GM12875 (cell line): ENCODE measurements around the gene WDR13.
A peak's percentile ranks its signal among the peaks of the same experiment; 100 is the strongest.

Source experiments
- H3K4me3 ChIP-seq: one replicate; pipeline ENCODE4 v1.5.1; 2011; ENCODE audit warnings: low read depth, low read length, control low read depth
- TF ChIP-seq, protein P1 (sequence below): IDR thresholded peaks from 2 replicates; pipeline ENCODE4 v1.5.1; 2011; ENCODE audit warnings: low read depth, mild to moderate bottlenecking, control low read depth, inconsistent platforms, low read length, moderate library complexity, borderline replicate concordance; ENCODE audit not compliant: insufficient read depth

WDR13 gene

DNA sequence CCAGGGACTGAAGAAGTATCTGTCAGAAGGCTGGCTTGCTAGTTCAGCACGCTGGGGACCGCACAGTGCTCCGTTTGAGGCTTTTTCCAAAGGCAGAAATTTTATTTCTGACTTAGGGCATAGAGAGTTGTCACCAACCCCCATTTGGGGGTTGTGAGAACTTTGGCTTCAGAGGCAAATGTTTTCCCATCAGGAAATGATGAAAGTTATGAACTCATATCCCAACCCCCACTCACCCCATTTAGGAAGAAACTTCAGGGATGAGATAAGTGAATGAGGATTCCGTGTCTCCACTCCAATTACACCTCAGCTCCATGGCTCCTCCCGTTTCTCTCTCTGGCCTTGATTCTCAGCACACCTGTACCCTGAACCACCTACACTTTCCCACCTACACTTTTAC is 4.3 kb upstream of the WDR13 start:
- TF ChIP-seq, protein P1, sequence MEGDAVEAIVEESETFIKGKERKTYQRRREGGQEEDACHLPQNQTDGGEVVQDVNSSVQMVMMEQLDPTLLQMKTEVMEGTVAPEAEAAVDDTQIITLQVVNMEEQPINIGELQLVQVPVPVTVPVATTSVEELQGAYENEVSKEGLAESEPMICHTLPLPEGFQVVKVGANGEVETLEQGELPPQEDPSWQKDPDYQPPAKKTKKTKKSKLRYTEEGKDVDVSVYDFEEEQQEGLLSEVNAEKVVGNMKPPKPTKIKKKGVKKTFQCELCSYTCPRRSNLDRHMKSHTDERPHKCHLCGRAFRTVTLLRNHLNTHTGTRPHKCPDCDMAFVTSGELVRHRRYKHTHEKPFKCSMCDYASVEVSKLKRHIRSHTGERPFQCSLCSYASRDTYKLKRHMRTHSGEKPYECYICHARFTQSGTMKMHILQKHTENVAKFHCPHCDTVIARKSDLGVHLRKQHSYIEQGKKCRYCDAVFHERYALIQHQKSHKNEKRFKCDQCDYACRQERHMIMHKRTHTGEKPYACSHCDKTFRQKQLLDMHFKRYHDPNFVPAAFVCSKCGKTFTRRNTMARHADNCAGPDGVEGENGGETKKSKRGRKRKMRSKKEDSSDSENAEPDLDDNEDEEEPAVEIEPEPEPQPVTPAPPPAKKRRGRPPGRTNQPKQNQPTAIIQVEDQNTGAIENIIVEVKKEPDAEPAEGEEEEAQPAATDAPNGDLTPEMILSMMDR = no peak
- H3K4me3 ChIP-seq = no peak overlapping the region

DNA sequence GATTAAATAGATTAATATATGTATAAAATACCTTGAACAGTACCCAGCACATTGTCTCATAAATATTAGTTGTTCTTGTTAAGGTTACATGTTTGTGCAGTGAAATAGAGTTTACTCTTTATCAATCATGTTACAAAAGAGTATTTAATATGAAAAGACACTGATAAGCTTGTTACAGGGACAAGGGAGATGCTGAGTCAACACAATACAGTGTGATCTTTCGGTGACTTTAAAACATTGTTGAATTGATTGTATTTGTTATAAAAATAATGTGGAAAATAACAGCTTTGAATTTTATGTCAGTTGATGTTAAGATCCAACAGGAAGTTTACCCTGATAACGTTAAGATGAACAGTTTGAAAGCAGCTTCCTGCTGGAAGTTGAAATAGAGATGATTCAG is 1.4 kb upstream of the WDR13 start:
- H3K4me3 ChIP-seq = no peak overlapping the region
- TF ChIP-seq, protein P1 = no peak

DNA sequence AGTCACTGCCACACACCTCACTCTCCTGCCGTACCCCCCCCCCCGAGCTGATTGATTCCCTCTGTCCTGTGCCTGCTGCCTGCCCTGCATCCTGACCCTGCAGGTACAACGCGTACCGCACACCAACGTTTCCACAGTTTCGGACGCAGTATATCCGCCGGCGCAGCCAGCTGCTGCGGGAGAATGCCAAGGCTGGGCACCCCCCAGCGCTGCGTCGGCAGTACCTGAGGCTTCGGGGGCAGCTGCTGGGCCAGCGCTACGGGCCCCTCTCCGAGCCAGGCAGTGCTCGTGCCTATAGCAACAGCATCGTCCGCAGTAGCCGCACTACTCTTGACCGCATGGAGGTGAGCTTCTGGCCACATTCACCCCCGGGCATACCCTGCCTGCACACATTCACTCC is 1.3 kb downstream of the WDR13 start:
- TF ChIP-seq, protein P1 = no peak
- peak overlapping the region; percentile 88 for H3K4me3 ChIP-seq

DNA sequence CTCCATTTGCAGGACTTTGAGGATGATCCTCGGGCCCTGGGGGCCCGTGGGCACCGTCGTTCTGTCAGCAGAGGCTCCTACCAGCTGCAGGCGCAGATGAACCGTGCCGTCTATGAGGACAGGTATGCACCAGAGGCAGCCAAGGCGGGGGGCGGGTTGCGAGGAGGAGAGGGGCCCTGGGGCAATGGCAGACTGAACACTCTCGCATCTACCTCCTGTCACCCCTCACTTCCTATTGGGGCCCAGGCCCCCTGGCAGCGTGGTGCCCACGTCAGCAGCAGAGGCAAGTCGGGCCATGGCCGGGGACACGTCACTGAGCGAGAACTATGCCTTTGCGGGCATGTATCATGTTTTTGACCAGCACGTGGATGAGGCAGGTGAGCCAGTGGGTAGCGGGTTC is 2.0 kb downstream of the WDR13 start:
- no peak overlapping the region for H3K4me3 ChIP-seq
- TF ChIP-seq, protein P1 = no peak

DNA sequence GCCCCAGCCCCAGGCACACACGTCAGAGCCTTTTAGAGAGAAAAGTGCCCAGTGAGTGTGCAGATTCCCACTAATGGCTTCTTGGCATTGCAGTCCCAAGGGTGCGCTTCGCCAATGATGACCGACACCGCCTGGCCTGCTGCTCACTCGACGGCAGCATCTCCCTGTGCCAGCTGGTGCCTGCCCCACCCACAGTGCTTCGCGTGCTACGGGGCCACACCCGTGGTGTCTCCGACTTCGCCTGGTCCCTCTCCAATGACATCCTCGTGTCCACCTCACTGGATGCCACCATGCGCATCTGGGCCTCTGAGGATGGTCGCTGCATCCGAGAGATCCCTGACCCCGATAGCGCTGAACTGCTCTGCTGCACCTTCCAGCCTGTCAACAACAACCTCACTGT is 2.9 kb downstream of the WDR13 start:
- H3K4me3 ChIP-seq = no peak overlapping the region
- TF ChIP-seq, protein P1 = no peak

DNA sequence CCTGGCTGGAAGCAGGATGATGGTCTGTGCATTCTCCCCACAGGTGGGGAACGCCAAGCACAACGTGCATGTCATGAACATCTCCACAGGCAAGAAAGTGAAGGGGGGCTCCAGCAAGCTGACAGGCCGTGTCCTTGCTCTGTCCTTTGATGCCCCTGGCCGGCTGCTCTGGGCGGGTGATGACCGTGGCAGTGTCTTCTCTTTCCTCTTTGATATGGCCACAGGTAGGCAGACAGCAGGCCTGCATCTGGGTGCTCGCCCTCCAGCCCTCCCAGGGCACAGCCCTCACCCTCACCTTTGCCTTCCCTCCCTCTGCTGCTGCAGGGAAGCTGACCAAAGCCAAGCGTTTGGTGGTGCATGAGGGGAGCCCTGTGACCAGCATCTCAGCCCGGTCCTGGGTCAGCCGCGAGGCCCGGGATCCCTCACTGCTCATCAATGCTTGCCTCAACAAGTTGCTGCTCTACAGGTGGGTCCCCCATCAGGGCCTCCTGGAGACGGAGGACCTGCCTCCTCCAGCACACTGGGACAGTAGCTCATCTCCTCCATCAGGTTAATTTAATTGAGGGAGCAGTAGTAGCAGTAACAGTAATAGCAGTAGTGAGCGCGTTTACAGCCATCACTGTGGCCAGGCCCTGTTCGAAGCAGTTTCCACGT is 4.6 kb downstream of the WDR13 start:
- no peak overlapping the region for H3K4me3 ChIP-seq
- TF ChIP-seq, protein P1 = no peak

DNA sequence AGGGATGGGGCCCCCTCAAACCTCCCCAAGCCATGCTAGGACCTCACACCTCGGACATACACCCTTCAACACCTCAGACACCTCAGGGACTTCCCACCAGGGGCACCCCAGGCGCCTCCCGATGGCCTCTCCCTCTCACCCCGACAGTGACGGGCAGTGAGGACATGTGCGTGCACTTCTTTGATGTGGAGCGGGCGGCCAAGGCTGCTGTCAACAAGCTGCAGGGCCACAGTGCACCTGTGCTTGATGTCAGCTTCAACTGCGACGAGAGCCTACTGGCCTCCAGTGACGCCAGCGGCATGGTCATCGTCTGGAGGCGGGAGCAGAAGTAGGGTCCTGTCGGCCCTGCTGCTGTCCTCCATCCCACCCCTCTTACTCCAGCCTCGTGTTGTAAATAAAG is 7.4 kb downstream of the WDR13 start:
- H3K4me3 ChIP-seq = no peak overlapping the region
- TF ChIP-seq, protein P1 = no peak
